SK-N-SH (cell line): ENCODE data around the gene PRKN. TPM values are rescaled to one million over a fixed set of nuclear protein-coding genes. Genes with fewer than 3 reads are reported as not detected.

Experiments
- CTCF ChIA-PET: fragments of 300-600, 350-600 bp; formaldehyde crosslinking; extraction: SDS; loops from one replicate; lab custom pipeline; 2021; lab: Yijun Ruan, JAX
- POLR2A ChIA-PET: fragments of 350-600 bp; sonication (Branson Sonifier 250); formaldehyde crosslinking; extraction: SDS; loops from one replicate; lab custom pipeline; 2020; ENCODE audit warnings: antibody characterized with exemption, inconsistent platforms; lab: Yijun Ruan, JAX
- DNase-seq: peaks from one replicate; pipeline ENCODE4 v3.0.0; 2012
- H2AFZ ChIP-seq: fragments of 200-600 bp; sonication (generic); 2 replicates; pipeline ENCODE4 v1.8.1; 2016; ENCODE audit warnings: antibody characterized with exemption, mild to moderate bottlenecking, low read depth
- H3F3A ChIP-seq: fragments of 200-600 bp; sonication (generic); replicated peaks from 2 replicates; pipeline ENCODE3; 2016; ENCODE audit warnings: antibody characterized with exemption, mild to moderate bottlenecking; ENCODE audit not compliant: insufficient read depth
- H3K27ac ChIP-seq, 2 experiments: fragments of 200-500 bp in 1 of 2; fragments of 200-600 bp in 1 of 2; sonication (Bioruptor generic) in 1 of 2; sonication (generic), shearing (Covaris generic) in 1 of 2; 2 replicates each; pipeline versions ENCODE4 v1.5.1 to v1.6.1; 2014 to 2016; ENCODE audit warnings: low read depth in 2 of 2, inconsistent platforms in 1 of 2, low read length in 1 of 2, mild to moderate bottlenecking in 1 of 2, mixed read lengths in 1 of 2
- H3K27me3 ChIP-seq: fragments of 200-600 bp; sonication (generic), shearing (Covaris generic); 2 replicates; pipeline ENCODE4 v1.6.1; 2016; ENCODE audit warnings: mixed run types; ENCODE audit not compliant: insufficient read depth
- H3K36me3 ChIP-seq, 2 experiments: fragments of 200-500 bp in 1 of 2; fragments of 200-600 bp in 1 of 2; sonication (Bioruptor generic) in 1 of 2; sonication (generic) in 1 of 2; replicated peaks in 1 of 2; 2 replicates each; pipeline versions ENCODE3 to v1.5.1; 2014 to 2016; ENCODE audit warnings: low read length in 1 of 2, mild to moderate bottlenecking in 1 of 2; ENCODE audit not compliant: insufficient read depth in 2 of 2, control insufficient read depth in 1 of 2
- H3K4me1 ChIP-seq, 2 experiments: fragments of 200-500 bp in 1 of 2; fragments of 200-600 bp in 1 of 2; sonication (Bioruptor generic) in 1 of 2; sonication (generic), shearing (Covaris generic) in 1 of 2; 2 replicates each; pipeline versions ENCODE4 v1.5.1 to v1.6.1; 2014 to 2016; ENCODE audit warnings: low read depth in 1 of 2, low read length in 1 of 2, mixed run types in 1 of 2; ENCODE audit not compliant: insufficient read depth in 2 of 2, control insufficient read depth in 1 of 2
- H3K4me2 ChIP-seq: fragments of 200-600 bp; sonication (generic), shearing (Covaris generic); 2 replicates; pipeline ENCODE4 v1.6.1; 2017; ENCODE audit warnings: mixed run types
- H3K4me3 ChIP-seq, 2 experiments: fragments of 200-500 bp in 1 of 2; fragments of 200-600 bp in 1 of 2; sonication (Bioruptor generic) in 1 of 2; sonication (generic), shearing (Covaris generic) in 1 of 2; 2 replicates each; pipeline versions ENCODE4 v1.5.1 to v1.8.1; 2014 to 2016; ENCODE audit warnings: low read depth in 2 of 2, inconsistent platforms in 1 of 2, low read length in 1 of 2, mild to moderate bottlenecking in 1 of 2, mixed read lengths in 1 of 2, moderate library complexity in 1 of 2
- H3K79me2 ChIP-seq: fragments of 200-600 bp; sonication (generic); 2 replicates; pipeline ENCODE4 v1.8.1; 2017; ENCODE audit warnings: mild to moderate bottlenecking; ENCODE audit not compliant: insufficient read depth
- H3K9ac ChIP-seq: fragments of 200-600 bp; sonication (generic); 2 replicates; pipeline ENCODE4 v1.6.1; 2017; ENCODE audit warnings: mixed run types
- H3K9me2 ChIP-seq: fragments of 200-600 bp; sonication (generic); 2 replicates; pipeline ENCODE4 v1.6.1; 2017; ENCODE audit warnings: mixed run types
- H3K9me3 ChIP-seq: fragments of 200-600 bp; sonication (generic); 2 replicates; pipeline ENCODE4 v1.6.1; 2017; ENCODE audit warnings: mixed run types, mild to moderate bottlenecking, moderate library complexity
- H4K20me1 ChIP-seq: fragments of 200-600 bp; sonication (generic); 2 replicates; pipeline ENCODE4 v1.6.1; 2017; ENCODE audit warnings: mild to moderate bottlenecking, mixed run types; ENCODE audit not compliant: insufficient read depth
- CHD2 ChIP-seq: fragments of 150-350 bp; IDR thresholded peaks from 2 replicates; pipeline ENCODE4 v1.6.1; 2018; ENCODE audit warnings: low read length; ENCODE audit not compliant: partially characterized antibody
- FOSL2 ChIP-seq: IDR thresholded peaks from 2 replicates; pipeline ENCODE4 v1.4.0; 2012; ENCODE audit warnings: low read depth, mild to moderate bottlenecking, moderate library complexity, borderline replicate concordance
- FOXJ3 ChIP-seq: sonication (generic); formaldehyde crosslinking; IDR thresholded peaks from 2 replicates; pipeline ENCODE4 v1.5.1; 2020; ENCODE audit warnings: mild to moderate bottlenecking, missing genetic modification reagents
- FOXM1 ChIP-seq: IDR thresholded peaks from 2 replicates; pipeline ENCODE4 v1.4.0; 2012; ENCODE audit warnings: low read depth, mild to moderate bottlenecking
- GATA2 ChIP-seq: sonication (generic); formaldehyde crosslinking; IDR thresholded peaks from 2 replicates; pipeline ENCODE4 v1.5.0; 2020; ENCODE audit warnings: mild to moderate bottlenecking, missing genetic modification reagents
- JUND ChIP-seq: IDR thresholded peaks from 2 replicates; pipeline ENCODE4 v1.4.0; 2012
- MXI1 ChIP-seq: IDR thresholded peaks from 2 replicates; pipeline ENCODE4 v1.6.1; 2012; ENCODE audit warnings: mild to moderate bottlenecking, low read depth, low read length, improper control_type of control experiment
- NFIC ChIP-seq: IDR thresholded peaks from 2 replicates; pipeline ENCODE4 v1.4.0; 2012; ENCODE audit warnings: borderline replicate concordance
- NRF1 ChIP-seq: IDR thresholded peaks from 2 replicates; pipeline ENCODE4 v1.6.1; 2012; ENCODE audit warnings: low read depth, mild to moderate bottlenecking, low read length
- POLR2AphosphoS5 ChIP-seq: IDR thresholded peaks from 2 replicates; pipeline ENCODE4 v1.6.1; 2012; ENCODE audit warnings: low read depth, low read length
- RAD21 ChIP-seq: IDR thresholded peaks from 2 replicates; pipeline ENCODE4 v1.6.1; 2012; ENCODE audit warnings: mild to moderate bottlenecking, low read length
- RCOR1 ChIP-seq: fragments of 150-350 bp; IDR thresholded peaks from 2 replicates; pipeline ENCODE4 v1.6.1; 2017; ENCODE audit warnings: antibody characterized with exemption, low read length
- SMC3 ChIP-seq: IDR thresholded peaks from 2 replicates; pipeline ENCODE4 v1.6.1; 2012; ENCODE audit warnings: low read depth, low read length, improper control_type of control experiment
- TCF12 ChIP-seq: IDR thresholded peaks from 2 replicates; pipeline ENCODE4 v1.4.0; 2012
- YY1 ChIP-seq: IDR thresholded peaks from 2 replicates; pipeline ENCODE4 v1.4.0; 2012; ENCODE audit warnings: low read depth, mild to moderate bottlenecking
- WGBS: methylation state at CpG from one replicate; pipeline ENCODE4 v1.1.6; 2017; ENCODE audit warnings: low lambda C conversion rate; 5-methylcytosine and 5-hydroxymethylcytosine counted together
- polyA plus RNA-seq, 3 experiments: library from polyadenylated mRNA; depleted of rRNA; stranded (reverse); fragments of >200 nt; gene quantifications; 2 replicates each; pipeline ENCODE4 v1.2.3, GENCODE V29; 2012
- TF ChIP-seq, protein P1 (sequence below): fragments of 200-600 bp; sonication (generic); IDR thresholded peaks from 2 replicates; pipeline ENCODE4 v1.6.1; 2017; ENCODE audit warnings: antibody characterized with exemption, mild to moderate bottlenecking, moderate library complexity
- TF ChIP-seq, protein P2 (sequence below): IDR thresholded peaks from 2 replicates; pipeline ENCODE4 v1.4.0; 2012; ENCODE audit warnings: low read depth, borderline replicate concordance
- TF ChIP-seq, protein P3 (sequence below): fragments of 150-350 bp; IDR thresholded peaks from 2 replicates; pipeline ENCODE4 v1.6.1; 2017; ENCODE audit warnings: antibody characterized with exemption, low read length, low read depth, borderline replicate concordance
- TF ChIP-seq, protein P4 (sequence below): IDR thresholded peaks from 2 replicates; pipeline ENCODE4 v1.4.0; 2012; ENCODE audit warnings: low read depth, borderline replicate concordance
- TF ChIP-seq, protein P5 (sequence below): IDR thresholded peaks from 2 replicates; pipeline ENCODE4; 2012
- TF ChIP-seq, protein P6 (sequence below): IDR thresholded peaks from 2 replicates; pipeline ENCODE4 v1.6.1; 2012; ENCODE audit warnings: mild to moderate bottlenecking, low read depth, low read length, moderate library complexity
- TF ChIP-seq, protein P7 (sequence below): IDR thresholded peaks from 2 replicates; pipeline ENCODE4 v1.4.0; 2012; ENCODE audit warnings: low read depth
- TF ChIP-seq, protein P8 (sequence below): fragments of 150-350 bp; IDR thresholded peaks from 2 replicates; pipeline ENCODE4 v1.6.1; 2016; ENCODE audit warnings: mild to moderate bottlenecking, low read depth, low read length

Gene PRKN
- polyA plus RNA-seq, 1 of the 3 experiments (the other 2 are of a cell fraction) = 0.76 TPM

DNA sequence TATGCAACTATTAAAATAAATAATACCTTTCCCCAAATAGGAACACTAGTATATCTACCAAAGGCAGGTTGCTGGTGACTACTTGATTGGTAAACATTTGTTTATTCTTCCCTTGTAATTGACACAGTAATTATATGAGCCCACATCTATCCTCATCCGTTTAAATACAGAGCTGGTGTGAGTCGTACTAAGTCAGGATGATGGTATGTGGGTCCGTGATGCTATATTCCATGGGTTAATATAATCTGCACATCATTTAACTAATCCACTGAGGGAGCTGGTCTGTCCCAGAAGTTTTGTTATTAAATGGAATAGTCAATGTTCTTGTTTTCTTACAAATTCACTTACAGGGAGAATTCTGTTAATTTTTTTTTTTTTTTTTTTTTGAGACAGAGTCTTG lies 1289.7 kb downstream of the PRKN start:
- Histone ChIP-seq H3K4me2 (no peak overlapping the region), H3K36me3 (no peaks in the 10 kb centered on the region), H3K9me2 (no peaks in the 10 kb centered on the region), H3K27me3 (no peaks in the 10 kb centered on the region), H3K27ac (peak overlapping the region in 1 of 2 experiments; percentile 77; a peak in 2 of 4 replicates), H3K9ac (no peak overlapping the region), H3K4me3 (no peak overlapping the region), H3K9me3 (no peaks in the 10 kb centered on the region), H2AFZ (no peak overlapping the region), H3K79me2 (no peaks in the 10 kb centered on the region), H3F3A (peaks cover 20% of the 10 kb centered on the region), H4K20me1 (no peaks in the 10 kb centered on the region), H3K4me1 (peaks cover 4 to 10% of the 10 kb centered on the region in 2 experiments; a peak in 2 of 4 replicates)
- 42% methylated on average over 3 of the region's 3 CpGs for WGBS
- CTCF ChIA-PET = interaction anchor here (6.8 kb wide), 1 partner anchor 20 kb away, joined by 41 read pairs; no protein-coding TSS in a partner anchor
- no peak for DNase-seq
- POLR2A ChIA-PET = no interaction called here
- TF ChIP-seq CHD2 (no peak), SMC3 (no peak), FOSL2 (0 out of 2 replicates have a peak, but pooled peaks have one; percentile 4), TCF12 (0 out of 2 replicates have a peak, but pooled peaks have one; percentile 12), JUND (peak; percentile 31; the same call in 1 of the 2 replicates), YY1 (no peak), POLR2AphosphoS5 (no peak), FOXJ3 (CRISPR knock-in tag) (no peak), RAD21 (no peak), RCOR1 (no peak), NRF1 (no peak), FOXM1 (no peak), GATA2 (CRISPR knock-in tag) (no peak), NFIC (no peak), MXI1 (no peak)
- TF ChIP-seq, protein P1, sequence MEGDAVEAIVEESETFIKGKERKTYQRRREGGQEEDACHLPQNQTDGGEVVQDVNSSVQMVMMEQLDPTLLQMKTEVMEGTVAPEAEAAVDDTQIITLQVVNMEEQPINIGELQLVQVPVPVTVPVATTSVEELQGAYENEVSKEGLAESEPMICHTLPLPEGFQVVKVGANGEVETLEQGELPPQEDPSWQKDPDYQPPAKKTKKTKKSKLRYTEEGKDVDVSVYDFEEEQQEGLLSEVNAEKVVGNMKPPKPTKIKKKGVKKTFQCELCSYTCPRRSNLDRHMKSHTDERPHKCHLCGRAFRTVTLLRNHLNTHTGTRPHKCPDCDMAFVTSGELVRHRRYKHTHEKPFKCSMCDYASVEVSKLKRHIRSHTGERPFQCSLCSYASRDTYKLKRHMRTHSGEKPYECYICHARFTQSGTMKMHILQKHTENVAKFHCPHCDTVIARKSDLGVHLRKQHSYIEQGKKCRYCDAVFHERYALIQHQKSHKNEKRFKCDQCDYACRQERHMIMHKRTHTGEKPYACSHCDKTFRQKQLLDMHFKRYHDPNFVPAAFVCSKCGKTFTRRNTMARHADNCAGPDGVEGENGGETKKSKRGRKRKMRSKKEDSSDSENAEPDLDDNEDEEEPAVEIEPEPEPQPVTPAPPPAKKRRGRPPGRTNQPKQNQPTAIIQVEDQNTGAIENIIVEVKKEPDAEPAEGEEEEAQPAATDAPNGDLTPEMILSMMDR = no peak
- TF ChIP-seq, protein P2, sequence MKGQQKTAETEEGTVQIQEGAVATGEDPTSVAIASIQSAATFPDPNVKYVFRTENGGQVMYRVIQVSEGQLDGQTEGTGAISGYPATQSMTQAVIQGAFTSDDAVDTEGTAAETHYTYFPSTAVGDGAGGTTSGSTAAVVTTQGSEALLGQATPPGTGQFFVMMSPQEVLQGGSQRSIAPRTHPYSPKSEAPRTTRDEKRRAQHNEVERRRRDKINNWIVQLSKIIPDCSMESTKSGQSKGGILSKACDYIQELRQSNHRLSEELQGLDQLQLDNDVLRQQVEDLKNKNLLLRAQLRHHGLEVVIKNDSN = no peak
- TF ChIP-seq, protein P3, sequence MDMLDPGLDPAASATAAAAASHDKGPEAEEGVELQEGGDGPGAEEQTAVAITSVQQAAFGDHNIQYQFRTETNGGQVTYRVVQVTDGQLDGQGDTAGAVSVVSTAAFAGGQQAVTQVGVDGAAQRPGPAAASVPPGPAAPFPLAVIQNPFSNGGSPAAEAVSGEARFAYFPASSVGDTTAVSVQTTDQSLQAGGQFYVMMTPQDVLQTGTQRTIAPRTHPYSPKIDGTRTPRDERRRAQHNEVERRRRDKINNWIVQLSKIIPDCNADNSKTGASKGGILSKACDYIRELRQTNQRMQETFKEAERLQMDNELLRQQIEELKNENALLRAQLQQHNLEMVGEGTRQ = no peak
- TF ChIP-seq, protein P4, sequence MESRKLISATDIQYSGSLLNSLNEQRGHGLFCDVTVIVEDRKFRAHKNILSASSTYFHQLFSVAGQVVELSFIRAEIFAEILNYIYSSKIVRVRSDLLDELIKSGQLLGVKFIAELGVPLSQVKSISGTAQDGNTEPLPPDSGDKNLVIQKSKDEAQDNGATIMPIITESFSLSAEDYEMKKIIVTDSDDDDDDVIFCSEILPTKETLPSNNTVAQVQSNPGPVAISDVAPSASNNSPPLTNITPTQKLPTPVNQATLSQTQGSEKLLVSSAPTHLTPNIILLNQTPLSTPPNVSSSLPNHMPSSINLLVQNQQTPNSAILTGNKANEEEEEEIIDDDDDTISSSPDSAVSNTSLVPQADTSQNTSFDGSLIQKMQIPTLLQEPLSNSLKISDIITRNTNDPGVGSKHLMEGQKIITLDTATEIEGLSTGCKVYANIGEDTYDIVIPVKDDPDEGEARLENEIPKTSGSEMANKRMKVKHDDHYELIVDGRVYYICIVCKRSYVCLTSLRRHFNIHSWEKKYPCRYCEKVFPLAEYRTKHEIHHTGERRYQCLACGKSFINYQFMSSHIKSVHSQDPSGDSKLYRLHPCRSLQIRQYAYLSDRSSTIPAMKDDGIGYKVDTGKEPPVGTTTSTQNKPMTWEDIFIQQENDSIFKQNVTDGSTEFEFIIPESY = no peak
- TF ChIP-seq, protein P5, sequence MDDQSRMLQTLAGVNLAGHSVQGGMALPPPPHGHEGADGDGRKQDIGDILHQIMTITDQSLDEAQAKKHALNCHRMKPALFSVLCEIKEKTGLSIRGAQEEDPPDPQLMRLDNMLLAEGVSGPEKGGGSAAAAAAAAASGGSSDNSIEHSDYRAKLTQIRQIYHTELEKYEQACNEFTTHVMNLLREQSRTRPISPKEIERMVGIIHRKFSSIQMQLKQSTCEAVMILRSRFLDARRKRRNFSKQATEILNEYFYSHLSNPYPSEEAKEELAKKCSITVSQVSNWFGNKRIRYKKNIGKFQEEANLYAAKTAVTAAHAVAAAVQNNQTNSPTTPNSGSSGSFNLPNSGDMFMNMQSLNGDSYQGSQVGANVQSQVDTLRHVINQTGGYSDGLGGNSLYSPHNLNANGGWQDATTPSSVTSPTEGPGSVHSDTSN = no peak
- TF ChIP-seq, protein P6, sequence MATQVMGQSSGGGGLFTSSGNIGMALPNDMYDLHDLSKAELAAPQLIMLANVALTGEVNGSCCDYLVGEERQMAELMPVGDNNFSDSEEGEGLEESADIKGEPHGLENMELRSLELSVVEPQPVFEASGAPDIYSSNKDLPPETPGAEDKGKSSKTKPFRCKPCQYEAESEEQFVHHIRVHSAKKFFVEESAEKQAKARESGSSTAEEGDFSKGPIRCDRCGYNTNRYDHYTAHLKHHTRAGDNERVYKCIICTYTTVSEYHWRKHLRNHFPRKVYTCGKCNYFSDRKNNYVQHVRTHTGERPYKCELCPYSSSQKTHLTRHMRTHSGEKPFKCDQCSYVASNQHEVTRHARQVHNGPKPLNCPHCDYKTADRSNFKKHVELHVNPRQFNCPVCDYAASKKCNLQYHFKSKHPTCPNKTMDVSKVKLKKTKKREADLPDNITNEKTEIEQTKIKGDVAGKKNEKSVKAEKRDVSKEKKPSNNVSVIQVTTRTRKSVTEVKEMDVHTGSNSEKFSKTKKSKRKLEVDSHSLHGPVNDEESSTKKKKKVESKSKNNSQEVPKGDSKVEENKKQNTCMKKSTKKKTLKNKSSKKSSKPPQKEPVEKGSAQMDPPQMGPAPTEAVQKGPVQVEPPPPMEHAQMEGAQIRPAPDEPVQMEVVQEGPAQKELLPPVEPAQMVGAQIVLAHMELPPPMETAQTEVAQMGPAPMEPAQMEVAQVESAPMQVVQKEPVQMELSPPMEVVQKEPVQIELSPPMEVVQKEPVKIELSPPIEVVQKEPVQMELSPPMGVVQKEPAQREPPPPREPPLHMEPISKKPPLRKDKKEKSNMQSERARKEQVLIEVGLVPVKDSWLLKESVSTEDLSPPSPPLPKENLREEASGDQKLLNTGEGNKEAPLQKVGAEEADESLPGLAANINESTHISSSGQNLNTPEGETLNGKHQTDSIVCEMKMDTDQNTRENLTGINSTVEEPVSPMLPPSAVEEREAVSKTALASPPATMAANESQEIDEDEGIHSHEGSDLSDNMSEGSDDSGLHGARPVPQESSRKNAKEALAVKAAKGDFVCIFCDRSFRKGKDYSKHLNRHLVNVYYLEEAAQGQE = no peak
- TF ChIP-seq, protein P7, sequence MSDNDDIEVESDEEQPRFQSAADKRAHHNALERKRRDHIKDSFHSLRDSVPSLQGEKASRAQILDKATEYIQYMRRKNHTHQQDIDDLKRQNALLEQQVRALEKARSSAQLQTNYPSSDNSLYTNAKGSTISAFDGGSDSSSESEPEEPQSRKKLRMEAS = no peak
- TF ChIP-seq, protein P8, sequence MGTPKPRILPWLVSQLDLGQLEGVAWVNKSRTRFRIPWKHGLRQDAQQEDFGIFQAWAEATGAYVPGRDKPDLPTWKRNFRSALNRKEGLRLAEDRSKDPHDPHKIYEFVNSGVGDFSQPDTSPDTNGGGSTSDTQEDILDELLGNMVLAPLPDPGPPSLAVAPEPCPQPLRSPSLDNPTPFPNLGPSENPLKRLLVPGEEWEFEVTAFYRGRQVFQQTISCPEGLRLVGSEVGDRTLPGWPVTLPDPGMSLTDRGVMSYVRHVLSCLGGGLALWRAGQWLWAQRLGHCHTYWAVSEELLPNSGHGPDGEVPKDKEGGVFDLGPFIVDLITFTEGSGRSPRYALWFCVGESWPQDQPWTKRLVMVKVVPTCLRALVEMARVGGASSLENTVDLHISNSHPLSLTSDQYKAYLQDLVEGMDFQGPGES = no peak
